Measurements from ENCODE around the gene HMG20B.
A peak's percentile ranks its signal among the peaks of the same experiment; 100 is the strongest.
"Not testable (repeated sequence)": the region's sequence is repeated elsewhere in the genome, so short reads cannot be mapped to it uniquely, and the experiment has no call there.

The HMG20B gene

GRCh38 chr19:3557461-3558248 lies 15.1 kb upstream of the HMG20B start, which contains the start of gene MFSD12:
Gene MFSD12, minus strand, starts transcription at chr19:3557586. Its CDS starts 183 bp downstream, at chr19:3557403.
- DNase-seq, result peak; percentile 66

- DNase-seq, result no peak
Measured at GRCh38 chr19:3563709-3564524, 8.8 kb upstream of the HMG20B start.

DNA sequence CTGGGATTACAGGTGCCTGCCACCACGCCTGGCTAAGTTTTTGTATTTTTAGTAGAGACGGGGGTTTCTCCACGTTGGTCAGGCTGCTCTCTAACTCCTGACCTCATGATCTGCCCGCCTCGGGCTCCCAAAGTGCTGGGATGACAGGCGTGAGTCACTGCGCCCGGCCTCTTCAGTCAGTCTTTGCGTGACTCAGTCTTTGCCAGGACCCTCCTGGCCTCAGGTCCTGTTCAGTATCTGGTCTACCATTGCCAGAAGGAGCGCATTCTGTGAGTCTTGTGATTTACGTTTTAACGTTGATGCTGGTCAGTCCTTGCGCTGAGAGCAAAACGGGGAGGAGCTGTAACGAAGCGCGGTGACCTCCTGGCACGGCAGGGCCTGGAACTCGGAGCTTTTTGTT lies 7.6 kb upstream of the HMG20B start:
- no peak for DNase-seq

DNA sequence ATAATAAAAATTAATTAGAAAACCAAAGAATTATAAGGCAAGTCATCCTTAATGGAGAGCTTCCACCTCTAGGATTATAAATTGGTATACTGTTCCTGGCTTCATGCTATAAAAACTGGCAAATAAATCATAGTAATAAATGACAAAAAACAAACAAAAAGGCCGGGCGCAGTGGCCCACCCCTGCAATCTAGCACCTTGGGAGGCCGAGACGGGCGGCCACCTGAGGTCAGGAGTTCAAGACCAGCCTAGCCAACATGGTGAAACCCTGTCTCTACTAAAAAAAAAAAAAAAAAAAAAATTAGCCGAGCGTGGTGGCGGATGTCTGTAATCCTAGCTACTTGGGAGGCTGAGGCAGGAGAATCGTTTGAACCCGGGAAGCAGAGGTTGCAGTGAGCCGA lies 2.7 kb upstream of the HMG20B start:
- DNase-seq, result not testable (repeated sequence)

GRCh38 chr19:3570606-3571011 lies 2.1 kb upstream of the HMG20B start:
- DNase-seq, result no peak

GRCh38 chr19:3572132-3572854 lies 451 bp upstream of the HMG20B start:
- DNase-seq, result peak; percentile 97

GRCh38 chr19:3573162-3573857 lies 566 bp downstream of the HMG20B start:
- DNase-seq, result no peak

DNA sequence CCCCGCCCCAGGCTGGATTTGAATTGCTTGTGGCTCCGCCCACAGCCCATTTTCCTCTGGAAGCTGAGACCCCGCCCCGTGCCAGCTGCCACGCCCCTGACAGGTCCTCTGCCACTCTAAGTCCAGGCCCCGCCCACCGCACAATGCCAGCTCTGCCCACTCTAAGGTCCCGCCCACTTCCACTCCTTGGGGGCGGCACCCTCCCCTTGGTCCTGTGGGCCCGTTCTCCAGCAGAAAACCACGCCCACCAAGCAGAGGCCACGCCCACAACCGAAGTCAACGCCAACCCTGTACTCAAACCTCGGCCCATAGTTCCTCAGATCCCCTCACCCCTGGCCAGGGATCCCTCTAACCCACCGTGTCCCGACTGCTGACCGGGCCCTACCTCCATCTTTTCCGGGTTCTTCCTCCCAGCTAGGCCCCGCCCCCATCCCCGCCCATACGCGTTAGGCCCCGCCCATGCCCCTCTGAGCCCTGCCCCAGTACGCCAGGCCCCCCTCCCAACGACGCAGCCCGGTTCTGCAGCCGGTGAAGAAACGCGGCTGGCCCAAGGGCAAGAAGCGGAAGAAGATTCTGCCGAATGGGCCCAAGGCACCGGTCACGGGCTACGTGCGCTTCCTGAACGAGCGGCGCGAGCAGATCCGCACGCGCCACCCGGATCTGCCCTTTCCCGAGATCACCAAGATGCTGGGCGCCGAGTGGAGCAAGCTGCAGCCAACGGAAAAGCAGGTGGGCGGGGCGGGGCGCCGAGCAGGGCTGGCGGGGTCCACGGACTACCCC lies 1.3 kb downstream of the HMG20B start:
- DNase-seq, result peak; percentile 54

- no peak for DNase-seq
Measured at GRCh38 chr19:3575260-3575741, 2.6 kb downstream of the HMG20B start.

DNA sequence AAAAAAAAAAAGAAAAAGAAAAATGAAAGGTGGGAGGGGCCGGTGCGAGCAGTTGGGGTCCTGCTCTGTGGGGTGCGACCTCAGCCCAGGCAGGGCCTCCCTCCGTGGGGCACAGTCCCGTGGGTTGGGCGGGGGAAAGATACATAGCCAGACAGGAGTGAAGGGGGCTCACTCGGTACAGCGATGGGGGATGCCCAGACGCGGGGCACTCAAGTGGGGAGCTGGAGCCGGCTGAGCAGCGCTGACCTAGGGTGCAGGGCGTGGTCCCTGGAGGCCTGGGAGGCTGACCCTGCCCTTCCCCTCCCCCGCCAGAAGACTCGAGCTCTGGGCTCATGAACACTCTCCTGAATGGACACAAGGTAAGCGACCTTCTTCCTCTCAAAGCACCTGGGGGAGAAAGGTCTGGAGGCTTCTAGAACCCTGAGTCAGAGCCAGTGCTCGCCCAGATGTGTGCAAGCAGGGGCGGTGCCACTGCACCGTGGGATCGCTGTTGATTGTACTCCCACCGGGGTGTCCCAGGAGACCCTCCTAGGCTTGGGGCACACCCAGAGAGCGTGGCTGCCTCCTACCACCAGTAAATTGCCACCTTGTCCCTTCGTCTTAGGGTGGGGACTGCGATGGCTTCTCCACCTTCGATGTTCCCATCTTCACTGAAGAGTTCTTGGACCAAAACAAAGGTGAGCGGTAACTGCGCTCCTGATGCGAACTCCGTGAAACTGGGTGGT lies 3.4 kb downstream of the HMG20B start:
- DNase-seq, result no peak

GRCh38 chr19:3576696-3577443 lies 4.1 kb downstream of the HMG20B start:
- no peak for DNase-seq

GRCh38 chr19:3577723-3578344 lies 5.1 kb downstream of the HMG20B start:
- no peak for DNase-seq

DNA sequence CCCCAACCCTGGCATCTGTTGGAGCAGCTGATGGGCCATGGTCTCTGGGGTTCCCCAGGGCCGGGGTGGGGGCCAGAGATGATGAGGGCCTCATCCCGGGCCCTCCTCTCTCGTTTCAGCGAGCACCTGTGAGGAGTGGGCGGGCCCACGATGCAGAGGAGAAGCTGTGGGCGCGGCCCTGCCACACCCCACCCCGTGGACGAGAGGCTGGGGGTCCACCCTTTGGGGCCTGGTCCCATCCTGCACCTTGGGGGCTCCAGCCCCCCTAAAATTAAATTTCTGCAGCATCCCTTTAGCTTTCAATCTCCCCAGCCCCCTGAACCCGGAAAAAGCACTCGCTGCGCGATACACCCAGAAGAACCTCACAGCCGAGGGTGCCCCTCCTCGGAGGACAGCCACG lies 5.6 kb downstream of the HMG20B start:
- no peak for DNase-seq

- DNase-seq, result no peak
Measured at GRCh38 chr19:3580156-3580934, 7.6 kb downstream of the HMG20B start.

DNA sequence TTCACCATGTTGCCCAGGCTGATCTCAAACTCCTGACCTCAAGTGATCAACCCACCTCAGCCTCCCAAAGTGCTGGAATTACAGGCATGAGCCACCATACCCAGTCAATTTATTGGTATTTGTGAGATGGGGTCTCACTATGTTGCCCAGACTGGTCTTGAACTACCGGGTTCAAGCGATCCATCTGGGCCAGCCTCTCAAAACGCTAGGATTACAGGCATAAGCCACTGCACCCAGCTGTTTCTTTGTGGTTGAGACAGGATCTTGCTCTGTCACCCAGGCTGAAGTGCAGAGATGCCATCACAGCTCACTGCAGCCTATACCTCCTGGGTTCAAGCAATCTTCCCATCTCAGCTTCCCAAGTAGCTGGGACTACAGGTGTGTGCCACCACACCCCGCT lies 9.0 kb downstream of the HMG20B start:
- DNase-seq, result not testable (repeated sequence)

DNA sequence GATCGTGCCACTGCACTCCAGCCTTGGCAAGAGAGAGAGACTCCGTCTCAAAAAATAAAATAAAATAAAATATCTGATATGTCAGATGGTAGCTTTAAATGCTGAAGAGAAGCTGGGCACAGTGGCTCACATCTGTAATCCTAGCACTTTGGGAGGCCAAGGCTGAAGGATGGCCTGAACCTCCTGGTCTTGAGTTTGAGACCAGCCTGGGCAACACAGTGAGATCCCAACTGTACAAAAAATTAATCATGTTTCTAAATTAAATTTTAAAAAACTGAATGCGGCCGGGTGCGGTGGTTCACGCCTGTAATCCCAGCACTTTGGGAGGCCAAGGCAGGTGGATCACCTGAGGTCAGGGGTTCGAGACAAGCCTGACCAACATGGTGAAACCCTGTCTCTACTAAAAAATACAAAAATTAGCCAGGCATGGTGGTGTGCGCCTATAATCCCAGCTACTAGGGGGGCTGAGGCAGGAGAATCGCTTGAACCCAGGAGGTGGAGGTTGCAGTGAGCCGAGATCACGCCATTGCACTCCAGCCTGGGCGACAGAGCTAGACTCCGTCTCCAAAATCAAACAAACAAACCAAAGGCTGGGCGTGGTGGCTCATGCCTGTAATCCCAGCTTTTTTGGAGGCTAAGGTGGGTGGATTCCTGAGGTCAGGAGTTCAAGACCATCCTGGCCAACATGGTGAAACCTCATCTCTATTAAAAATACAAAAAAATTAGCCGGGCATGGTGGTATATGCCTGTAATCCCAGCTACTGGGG lies 11.5 kb downstream of the HMG20B start:
- DNase-seq, result not testable (repeated sequence)

- DNase-seq, result no peak
Measured at GRCh38 chr19:3585301-3586126, 12.8 kb downstream of the HMG20B start, which contains the start of gene GIPC3. Gene GIPC3, plus strand, starts transcription at chr19:3585478. Its CDS starts 120 bp downstream, at chr19:3585598.
